HEK293 (cell line): ENCODE measurements around the gene LYZL6.

Source experiments
- ZNF133 ChIP-seq: fragments of 450-650 bp; formaldehyde crosslinking; IDR thresholded peaks from 2 replicates; pipeline ENCODE4 v1.5.1; 2016; ENCODE audit warnings: missing biosample characterization, missing genetic modification characterization
- ZNF274 ChIP-seq, 2 experiments: fragments of 200-500 bp in 1 of 2; fragments of 450-650 bp in 1 of 2; sonication (Bioruptor generic) in 1 of 2; formaldehyde crosslinking in 1 of 2; IDR thresholded peaks; 2 replicates each; pipeline versions ENCODE4 v1.5.1 to v1.6.1; 2014 to 2016; ENCODE audit warnings: borderline replicate concordance in 1 of 2, inconsistent platforms in 1 of 2, low read length in 1 of 2, missing biosample characterization in 1 of 2, missing genetic modification characterization in 1 of 2
- TF ChIP-seq, protein P1 (sequence below): fragments of 450-650 bp; formaldehyde crosslinking; IDR thresholded peaks from 2 replicates; pipeline ENCODE4 v1.5.1; 2016; ENCODE audit warnings: missing biosample characterization, missing genetic modification characterization

DNA sequence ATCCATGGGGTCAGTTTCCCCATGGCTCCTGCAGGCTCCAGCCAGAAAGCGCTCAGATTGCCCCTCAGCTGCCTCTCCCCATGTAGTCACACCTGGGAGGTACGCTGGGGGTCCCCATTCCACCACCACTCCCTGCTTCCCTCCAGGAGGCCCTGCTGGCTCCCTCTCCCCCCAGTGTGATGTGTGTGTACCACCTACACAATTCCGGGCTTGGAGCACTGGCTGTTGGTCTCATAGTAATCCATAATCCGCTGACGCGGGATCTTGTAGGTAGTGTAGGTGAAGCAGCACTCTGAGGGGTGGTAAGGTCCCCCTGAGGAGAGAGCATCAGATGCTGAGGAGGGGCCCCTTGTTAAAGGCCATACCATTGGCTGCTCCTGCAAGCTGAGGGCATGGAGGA lies 40.6 kb upstream of the LYZL6 start:
- TF ChIP-seq, protein P1, sequence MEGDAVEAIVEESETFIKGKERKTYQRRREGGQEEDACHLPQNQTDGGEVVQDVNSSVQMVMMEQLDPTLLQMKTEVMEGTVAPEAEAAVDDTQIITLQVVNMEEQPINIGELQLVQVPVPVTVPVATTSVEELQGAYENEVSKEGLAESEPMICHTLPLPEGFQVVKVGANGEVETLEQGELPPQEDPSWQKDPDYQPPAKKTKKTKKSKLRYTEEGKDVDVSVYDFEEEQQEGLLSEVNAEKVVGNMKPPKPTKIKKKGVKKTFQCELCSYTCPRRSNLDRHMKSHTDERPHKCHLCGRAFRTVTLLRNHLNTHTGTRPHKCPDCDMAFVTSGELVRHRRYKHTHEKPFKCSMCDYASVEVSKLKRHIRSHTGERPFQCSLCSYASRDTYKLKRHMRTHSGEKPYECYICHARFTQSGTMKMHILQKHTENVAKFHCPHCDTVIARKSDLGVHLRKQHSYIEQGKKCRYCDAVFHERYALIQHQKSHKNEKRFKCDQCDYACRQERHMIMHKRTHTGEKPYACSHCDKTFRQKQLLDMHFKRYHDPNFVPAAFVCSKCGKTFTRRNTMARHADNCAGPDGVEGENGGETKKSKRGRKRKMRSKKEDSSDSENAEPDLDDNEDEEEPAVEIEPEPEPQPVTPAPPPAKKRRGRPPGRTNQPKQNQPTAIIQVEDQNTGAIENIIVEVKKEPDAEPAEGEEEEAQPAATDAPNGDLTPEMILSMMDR (tag by site-specific recombination), result no peak
- no peak for TF ChIP-seq ZNF133 (tag by site-specific recombination)
- no peak for TF ChIP-seq ZNF274 (IDR thresholded peaks at IDR 0.05; ENCODE audit: low read length)
- no peak for TF ChIP-seq ZNF274 (tag by site-specific recombination; IDR thresholded peaks at IDR 0.05; ENCODE audit: borderline replicate concordance)
